ENCODE data around the gene ZNF154. TPM values are rescaled to one million over a fixed set of nuclear protein-coding genes. Genes with fewer than 3 reads are reported as not detected.

The ZNF154 gene
- total RNA-seq, 4 donors from 2014 or later, result 0.49 to 2.8 (median 0.97) TPM

- Histone ChIP-seq H3K4me1 (no peaks in the 10 kb centered on the region), H3K27ac (no peak overlapping the region), H3K4me3 (no peak overlapping the region), H3K36me3 (no peaks in the 10 kb centered on the region), H3K27me3 (peaks cover 0 to 8% (median 0%) of the 10 kb centered on the region in 3 donors), H3K9me3 (no peaks in the 10 kb centered on the region)
- no peak for DNase-seq
- intact Hi-C loops (cut with DNase I; ENCODE audit: low total_unique reads), result no loop called here
- in situ Hi-C loops (cut with MboI; ENCODE audit: low sequenced_read_pairs in 4 of 4), result no loop called here
- ATAC-seq, result no peak
- TF ChIP-seq POLR2A (IDR thresholded peaks at IDR 0.05) (no peak), CTCF (IDR thresholded peaks at IDR 0.05 in 4 of 5, conservative IDR thresholded peaks at IDR 0.05 in 1 of 5) (no peak)
Measured at GRCh38 chr19:57675881-57676280, 33.1 kb downstream of the ZNF154 start.

GRCh38 chr19:57672466-57672865 is 36.5 kb downstream of the ZNF154 start:
- Histone ChIP-seq H3K4me3 (no peak overlapping the region), H3K36me3 (no peaks in the 10 kb centered on the region), H3K27me3 (peaks cover 0 to 8% (median 0%) of the 10 kb centered on the region in 3 donors), H3K9me3 (no peaks in the 10 kb centered on the region), H3K4me1 (no peaks in the 10 kb centered on the region), H3K27ac (no peak overlapping the region)
- no peak for ATAC-seq
- DNase-seq, result no peak
- TF ChIP-seq CTCF (IDR thresholded peaks at IDR 0.05 in 4 of 5, conservative IDR thresholded peaks at IDR 0.05 in 1 of 5), result no peak
- no peak for TF ChIP-seq POLR2A (IDR thresholded peaks at IDR 0.05)
- intact Hi-C loops (cut with DNase I; ENCODE audit: low total_unique reads), result no loop called here
- in situ Hi-C loops (cut with MboI; ENCODE audit: low sequenced_read_pairs in 4 of 4), result no loop called here

GRCh38 chr19:57671124-57671895 is 37.7 kb downstream of the ZNF154 start:
- in situ Hi-C loops (cut with MboI; ENCODE audit: low sequenced_read_pairs in 4 of 4), result no loop called here

GRCh38 chr19:57668635-57669034 is 40.4 kb downstream of the ZNF154 start, which contains the start of gene ZSCAN4:
ZSCAN4 (plus strand) TSS chr19:57668935; CDS start chr19:57676146, 7,211 bp downstream.
- Histone ChIP-seq H3K27me3 (peaks cover 0 to 18% (median 4%) of the 10 kb centered on the region in 3 donors), H3K27ac (no peak within 1 kb of the TSS), H3K4me1 (peaks cover 0 to 3% of the 10 kb centered on the region in 2 donors), H3K4me3 (no peak within 1 kb of the TSS), H3K36me3 (no peaks in the 10 kb centered on the region), H3K9me3 (no peaks in the 10 kb centered on the region)
- in situ Hi-C loops (cut with MboI; ENCODE audit: low sequenced_read_pairs in 4 of 4) (no loop called here), intact Hi-C loops (cut with DNase I; ENCODE audit: low total_unique reads) (no loop called here)
- ATAC-seq (no peak), DNase-seq (no peak)
- TF ChIP-seq CTCF (IDR thresholded peaks at IDR 0.05 in 4 of 5, conservative IDR thresholded peaks at IDR 0.05 in 1 of 5), result no peak
- no peak for TF ChIP-seq POLR2A (IDR thresholded peaks at IDR 0.05)

More at GRCh38 chr19:57671124-57671895, 37.7 kb downstream of the ZNF154 start:
- no peaks in the 10 kb centered on the region for H3K36me3 ChIP-seq
- TF ChIP-seq CTCF (IDR thresholded peaks at IDR 0.05 in 4 of 5, conservative IDR thresholded peaks at IDR 0.05 in 1 of 5) (no peak), POLR2A (IDR thresholded peaks at IDR 0.05) (no peak)
- H3K4me1 ChIP-seq, result no peaks in the 10 kb centered on the region
- ATAC-seq (no peak), DNase-seq (no peak)
- no peak overlapping the region for H3K4me3 ChIP-seq
- no peak overlapping the region for H3K27ac ChIP-seq
- no peaks in the 10 kb centered on the region for H3K9me3 ChIP-seq
- intact Hi-C loops (cut with DNase I; ENCODE audit: low total_unique reads), result no loop called here
- peaks cover 0 to 5% (median 0%) of the 10 kb centered on the region in 3 donors for H3K27me3 ChIP-seq

All from gastrocnemius medialis (tissue), 4 donors.